CD14-positive monocyte (primary cell): ENCODE data around the gene SNRPE. TPM values are rescaled to one million over a fixed set of nuclear protein-coding genes. Genes with fewer than 3 reads are reported as not detected.
A peak's percentile ranks its signal among the peaks of the same experiment; 100 is the strongest.

Experiments
- DNase-seq, 3 donors: peaks; one replicate each; pipeline ENCODE4 v3.0.0-alpha.2; 2011 to 2022
- H2AFZ ChIP-seq: 2 replicates; pipeline ENCODE4 v1.6.0; 2012; ENCODE audit warnings: mild to moderate bottlenecking, low read depth, low read length, inconsistent platforms; ENCODE audit not compliant: insufficient read depth, poor library complexity, severe bottlenecking
- H3K27ac ChIP-seq, 2 donors: 1 replicate in 1 of 2; 2 replicates in 1 of 2; pipeline ENCODE4 v1.5.1; 2012 to 2013; ENCODE audit warnings: low read length in 2 of 2, control low read depth in 1 of 2, inconsistent platforms in 1 of 2, low read depth in 1 of 2, mild to moderate bottlenecking in 1 of 2
- H3K27me3 ChIP-seq, 2 donors: one replicate each; pipeline versions ENCODE4 v1.6.0 to v1.6.1; 2011 to 2013; ENCODE audit warnings: low read length in 2 of 2; ENCODE audit not compliant: control insufficient read depth in 2 of 2, insufficient read depth in 2 of 2
- H3K36me3 ChIP-seq, 2 donors: replicated peaks in 1 of 2; 1 replicate in 1 of 2; 2 replicates in 1 of 2; pipeline versions ENCODE4 v1.5.1 to v1.6.1; 2012 to 2013; ENCODE audit warnings: low read length in 2 of 2, control low read depth in 1 of 2, inconsistent platforms in 1 of 2, mild to moderate bottlenecking in 1 of 2; ENCODE audit not compliant: insufficient read depth in 2 of 2, control insufficient read depth in 1 of 2
- H3K4me1 ChIP-seq, 2 donors: 1 replicate in 1 of 2; 2 replicates in 1 of 2; pipeline versions ENCODE4 v1.5.1 to v1.6.1; 2012 to 2013; ENCODE audit warnings: low read length in 2 of 2, control low read depth in 1 of 2, inconsistent platforms in 1 of 2, mild to moderate bottlenecking in 1 of 2, moderate library complexity in 1 of 2; ENCODE audit not compliant: insufficient read depth in 2 of 2, control insufficient read depth in 1 of 2
- H3K4me2 ChIP-seq: replicated peaks from 2 replicates; pipeline ENCODE3; 2012; ENCODE audit warnings: low read length, moderate library complexity, mild to moderate bottlenecking; ENCODE audit not compliant: poor library complexity, severe bottlenecking; ENCODE audit errors: extremely low read depth
- H3K4me3 ChIP-seq, 3 experiments: fragments of 200-600 bp in 1 of 3; sonication (generic) in 1 of 3; replicated peaks in 1 of 3; 1 replicate in 2 of 3; 2 replicates in 1 of 3; pipeline ENCODE4 v1.5.1; 2011 to 2013; ENCODE audit warnings: low read length in 3 of 3, mild to moderate bottlenecking in 3 of 3, control low read depth in 2 of 3, low read depth in 2 of 3, inconsistent platforms in 1 of 3, moderate library complexity in 1 of 3
- H3K79me2 ChIP-seq: 2 replicates; pipeline ENCODE4 v1.6.0; 2012; ENCODE audit warnings: mild to moderate bottlenecking, control low read depth, inconsistent platforms, low read length, moderate library complexity; ENCODE audit not compliant: insufficient read depth
- H3K9ac ChIP-seq: 2 replicates; pipeline ENCODE4 v1.6.0; 2017; ENCODE audit warnings: low read length, mild to moderate bottlenecking; ENCODE audit not compliant: insufficient read depth, poor library complexity, severe bottlenecking
- H3K9me3 ChIP-seq, 2 donors: replicated peaks in 1 of 2; 1 replicate in 1 of 2; 2 replicates in 1 of 2; pipeline versions ENCODE4 v1.5.1 to v1.6.1; 2012 to 2013; ENCODE audit warnings: low read length in 2 of 2, control low read depth in 1 of 2; ENCODE audit not compliant: control insufficient read depth in 1 of 2, insufficient read depth in 1 of 2
- H4K20me1 ChIP-seq: 2 replicates; pipeline ENCODE4 v1.6.0; 2012; ENCODE audit warnings: mild to moderate bottlenecking, low read length, control low read depth, moderate library complexity; ENCODE audit not compliant: insufficient read depth
- H3K27ac Mint-ChIP-seq, 7 donors: one replicate each; pipeline ENCODE4 v1.8.0; 2020; ENCODE audit warnings: mild to moderate bottlenecking in 7 of 7, mixed read lengths in 7 of 7, moderate library complexity in 6 of 7, inconsistent platforms in 2 of 7
- H3K27me3 Mint-ChIP-seq, 3 donors: one replicate each; pipeline ENCODE4 v1.8.0; 2021 to 2022; ENCODE audit warnings: low read depth in 3 of 3, mild to moderate bottlenecking in 3 of 3, mixed read lengths in 3 of 3, moderate library complexity in 3 of 3, inconsistent platforms in 1 of 3
- H3K36me3 Mint-ChIP-seq, 2 donors: one replicate each; pipeline ENCODE4 v1.8.0; 2020; ENCODE audit warnings: mixed read lengths in 2 of 2, inconsistent platforms in 1 of 2, mild to moderate bottlenecking in 1 of 2
- H3K4me1 Mint-ChIP-seq: one replicate; pipeline ENCODE4 v1.8.0; 2020; ENCODE audit warnings: mild to moderate bottlenecking, mixed read lengths
- H3K4me3 Mint-ChIP-seq, 2 donors: one replicate each; pipeline ENCODE4 v1.8.0; 2020; ENCODE audit warnings: mild to moderate bottlenecking in 2 of 2, mixed read lengths in 2 of 2, moderate library complexity in 1 of 2
- H3K9me3 Mint-ChIP-seq, 7 donors: one replicate each; pipeline ENCODE4 v1.8.0; 2020 to 2022; ENCODE audit warnings: mixed read lengths in 7 of 7, mild to moderate bottlenecking in 6 of 7, moderate library complexity in 6 of 7, inconsistent platforms in 2 of 7
- WGBS: methylation state at CpG from one replicate; pipeline ENCODE4 v1.1.5; 2013; ENCODE audit warnings: missing lambda C conversion rate; ENCODE audit not compliant: insufficient coverage; 5-methylcytosine and 5-hydroxymethylcytosine counted together
- intact Hi-C, 2 donors: fragments of 100-400 bp; cut with micrococcal nuclease; formaldehyde crosslinking; loops; one replicate each; pipeline versions ENCODE4 v1.15.0 to v1.15.1; 2023
- polyA plus RNA-seq, 3 donors: library from polyadenylated mRNA; depleted of rRNA in 1 of 3; unstranded in 2 of 3; stranded (reverse) in 1 of 3; fragments of 300-500 nt in 2 of 3; fragments of >200 nt in 1 of 3; fragmentation: Illumina TruSeq in 2 of 3; gene quantifications; 1 replicate in 2 of 3; 2 replicates in 1 of 3; pipeline ENCODE4 v1.2.3, GENCODE V29; 2012 to 2021
- TF ChIP-seq, protein P1 (sequence below): fragments of 200-600 bp; IDR thresholded peaks from one replicate; pipeline ENCODE4 v1.8.0; 2022; ENCODE audit warnings: antibody characterized with exemption, mild to moderate bottlenecking

Gene SNRPE
- polyA plus RNA-seq, 3 donors = 86.4 to 198 (median 162) TPM

DNA sequence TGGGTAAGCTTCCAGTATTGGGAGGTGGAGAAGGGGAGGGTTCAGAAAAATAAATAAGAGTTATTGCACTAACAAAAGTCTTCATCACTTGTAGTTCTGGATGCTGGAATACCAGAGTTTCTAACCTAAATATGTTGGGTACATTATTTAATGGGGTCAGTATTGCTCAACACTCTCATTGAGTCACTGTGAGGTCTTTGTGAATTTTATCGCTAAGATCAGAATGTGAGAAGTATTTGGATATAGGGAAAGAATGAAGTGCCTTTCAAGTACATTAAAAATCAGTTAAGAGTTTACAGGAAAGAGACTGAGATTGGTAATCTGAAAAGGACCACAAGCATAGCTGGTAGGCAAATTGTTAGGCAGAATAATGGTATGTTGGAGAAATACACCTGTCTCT is 8.8 kb downstream of the SNRPE start:
- no peak overlapping the region for H3K27ac Mint-ChIP-seq
- H3K4me3 Mint-ChIP-seq = no peak overlapping the region
- no peak for DNase-seq
- no peaks in the 10 kb centered on the region for H3K27me3 Mint-ChIP-seq
- TF ChIP-seq, protein P1, sequence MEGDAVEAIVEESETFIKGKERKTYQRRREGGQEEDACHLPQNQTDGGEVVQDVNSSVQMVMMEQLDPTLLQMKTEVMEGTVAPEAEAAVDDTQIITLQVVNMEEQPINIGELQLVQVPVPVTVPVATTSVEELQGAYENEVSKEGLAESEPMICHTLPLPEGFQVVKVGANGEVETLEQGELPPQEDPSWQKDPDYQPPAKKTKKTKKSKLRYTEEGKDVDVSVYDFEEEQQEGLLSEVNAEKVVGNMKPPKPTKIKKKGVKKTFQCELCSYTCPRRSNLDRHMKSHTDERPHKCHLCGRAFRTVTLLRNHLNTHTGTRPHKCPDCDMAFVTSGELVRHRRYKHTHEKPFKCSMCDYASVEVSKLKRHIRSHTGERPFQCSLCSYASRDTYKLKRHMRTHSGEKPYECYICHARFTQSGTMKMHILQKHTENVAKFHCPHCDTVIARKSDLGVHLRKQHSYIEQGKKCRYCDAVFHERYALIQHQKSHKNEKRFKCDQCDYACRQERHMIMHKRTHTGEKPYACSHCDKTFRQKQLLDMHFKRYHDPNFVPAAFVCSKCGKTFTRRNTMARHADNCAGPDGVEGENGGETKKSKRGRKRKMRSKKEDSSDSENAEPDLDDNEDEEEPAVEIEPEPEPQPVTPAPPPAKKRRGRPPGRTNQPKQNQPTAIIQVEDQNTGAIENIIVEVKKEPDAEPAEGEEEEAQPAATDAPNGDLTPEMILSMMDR = no peak
- Histone ChIP-seq H4K20me1 (no peaks in the 10 kb centered on the region), H3K36me3 (peaks cover 62 to 85% of the 10 kb centered on the region in 2 donors), H3K4me2 (no peak overlapping the region), H3K4me1 (no peaks in the 10 kb centered on the region), H3K27me3 (no peaks in the 10 kb centered on the region), H2AFZ (no peak overlapping the region), H3K9me3 (no peaks in the 10 kb centered on the region), H3K4me3 (no peak overlapping the region), H3K79me2 (no peaks in the 10 kb centered on the region), H3K9ac (no peak overlapping the region), H3K27ac (no peak overlapping the region)
- no peaks in the 10 kb centered on the region for H3K4me1 Mint-ChIP-seq
- no peaks in the 10 kb centered on the region for H3K9me3 Mint-ChIP-seq
- intact Hi-C loops = no loop called here
- no CpG with 5 or more reads among the region's 1 CpG for WGBS
- H3K36me3 Mint-ChIP-seq = peaks cover 60 to 64% of the 10 kb centered on the region in 2 donors

- Histone ChIP-seq H3K27me3 (no peaks in the 10 kb centered on the region), H4K20me1 (no peaks in the 10 kb centered on the region), H3K27ac (no peak overlapping the region), H3K4me3 (no peak overlapping the region), H3K9me3 (no peaks in the 10 kb centered on the region), H3K4me1 (no peaks in the 10 kb centered on the region), H2AFZ (no peak overlapping the region), H3K36me3 (peaks cover 51 to 75% of the 10 kb centered on the region in 2 donors), H3K4me2 (no peak overlapping the region), H3K9ac (no peak overlapping the region), H3K79me2 (no peaks in the 10 kb centered on the region)
- H3K4me3 Mint-ChIP-seq = no peak overlapping the region
- peaks cover 52 to 55% of the 10 kb centered on the region in 2 donors for H3K36me3 Mint-ChIP-seq
- intact Hi-C loops = no loop called here
- no peaks in the 10 kb centered on the region for H3K27me3 Mint-ChIP-seq
- TF ChIP-seq, protein P1 = peak; percentile 49
- no CpG with 5 or more reads among the region's 3 CpGs for WGBS
- H3K27ac Mint-ChIP-seq = peak overlapping the region in 1 of 7 donors; percentile 22
- no peaks in the 10 kb centered on the region for H3K9me3 Mint-ChIP-seq
- no peaks in the 10 kb centered on the region for H3K4me1 Mint-ChIP-seq
- DNase-seq = peak in 2 of 3 donors; percentile 10 to 12
Measured at GRCh38 chr1:203871114-203871880, 9.9 kb downstream of the SNRPE start.
